HL-60 (cell line): ENCODE measurements around the gene OSMR.
"Not testable (repeated sequence)": the region's sequence is repeated elsewhere in the genome, so short reads cannot be mapped to it uniquely, and the experiment has no call there.

Experiments
- DNase-seq, 2 experiments: peaks; one replicate each; pipeline ENCODE4 v3.0.0-alpha.2; 2010 to 2020; ENCODE audit warnings: low read depth in 1 of 2, low spot score in 1 of 2
- H3K27ac ChIP-seq: fragments of 250-450 bp; sonication (Bioruptor Pico); replicated peaks from 2 replicates; pipeline ENCODE4 v1.5.1; 2020; ENCODE audit warnings: mild to moderate bottlenecking, moderate library complexity
- H3K27me3 ChIP-seq: fragments of 250-450 bp; sonication (Bioruptor Pico); 2 replicates; pipeline ENCODE4 v1.5.1; 2021; ENCODE audit warnings: mild to moderate bottlenecking, moderate library complexity; ENCODE audit not compliant: insufficient read depth, poor library complexity, severe bottlenecking
- H3K4me3 ChIP-seq: replicated peaks from 2 replicates; pipeline ENCODE4 v1.5.1; 2011; ENCODE audit warnings: mild to moderate bottlenecking, control low read depth, low read length; ENCODE audit not compliant: insufficient read depth
- GABPA ChIP-seq: IDR thresholded peaks from 2 replicates; pipeline ENCODE4 v1.6.1; 2012; ENCODE audit warnings: low read depth
- POLR2AphosphoS5 ChIP-seq: IDR thresholded peaks from 2 replicates; pipeline ENCODE4 v1.6.1; 2012; ENCODE audit warnings: low read depth
- SPI1 ChIP-seq: IDR thresholded peaks from 2 replicates; pipeline ENCODE4 v1.6.1; 2012; ENCODE audit warnings: low read depth, mild to moderate bottlenecking, borderline replicate concordance
- TF ChIP-seq, protein P1 (sequence below): IDR thresholded peaks from one replicate; pipeline ENCODE4 v1.5.1; 2011; ENCODE audit warnings: low read length, control low read depth, inconsistent platforms; ENCODE audit not compliant: insufficient read depth
- TF ChIP-seq, protein P2 (sequence below): IDR thresholded peaks from 2 replicates; pipeline ENCODE4 v1.6.1; 2012; ENCODE audit warnings: low read depth; ENCODE audit not compliant: insufficient replicate concordance

OSMR gene

DNA sequence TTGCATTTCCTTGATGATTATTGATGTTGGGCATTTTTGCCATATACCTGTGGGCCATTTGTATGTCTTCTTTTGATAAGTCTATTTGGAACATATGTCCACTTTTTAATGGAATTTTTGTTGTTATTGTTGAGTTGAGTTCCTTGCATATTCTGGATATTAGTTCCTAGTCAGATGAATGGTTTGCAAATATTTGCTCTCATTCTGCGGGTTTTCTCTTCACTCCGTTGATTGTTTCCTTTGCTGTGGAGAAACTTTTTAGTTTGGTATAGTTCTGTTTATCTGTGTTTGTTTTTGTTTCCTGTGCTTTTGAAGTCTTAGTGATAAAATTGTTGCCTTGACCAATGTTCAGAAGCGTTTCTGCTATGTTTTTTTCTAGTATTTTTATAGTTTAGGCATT is 13.0 kb downstream of the OSMR start:
- no peaks in the 10 kb centered on the region for H3K27me3 ChIP-seq
- no peak overlapping the region for H3K4me3 ChIP-seq
- H3K27ac ChIP-seq, result no peak overlapping the region
- DNase-seq, result no peak
- TF ChIP-seq POLR2AphosphoS5 (no peak), GABPA (no peak), SPI1 (no peak)
- TF ChIP-seq, protein P1, sequence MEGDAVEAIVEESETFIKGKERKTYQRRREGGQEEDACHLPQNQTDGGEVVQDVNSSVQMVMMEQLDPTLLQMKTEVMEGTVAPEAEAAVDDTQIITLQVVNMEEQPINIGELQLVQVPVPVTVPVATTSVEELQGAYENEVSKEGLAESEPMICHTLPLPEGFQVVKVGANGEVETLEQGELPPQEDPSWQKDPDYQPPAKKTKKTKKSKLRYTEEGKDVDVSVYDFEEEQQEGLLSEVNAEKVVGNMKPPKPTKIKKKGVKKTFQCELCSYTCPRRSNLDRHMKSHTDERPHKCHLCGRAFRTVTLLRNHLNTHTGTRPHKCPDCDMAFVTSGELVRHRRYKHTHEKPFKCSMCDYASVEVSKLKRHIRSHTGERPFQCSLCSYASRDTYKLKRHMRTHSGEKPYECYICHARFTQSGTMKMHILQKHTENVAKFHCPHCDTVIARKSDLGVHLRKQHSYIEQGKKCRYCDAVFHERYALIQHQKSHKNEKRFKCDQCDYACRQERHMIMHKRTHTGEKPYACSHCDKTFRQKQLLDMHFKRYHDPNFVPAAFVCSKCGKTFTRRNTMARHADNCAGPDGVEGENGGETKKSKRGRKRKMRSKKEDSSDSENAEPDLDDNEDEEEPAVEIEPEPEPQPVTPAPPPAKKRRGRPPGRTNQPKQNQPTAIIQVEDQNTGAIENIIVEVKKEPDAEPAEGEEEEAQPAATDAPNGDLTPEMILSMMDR, result no peak
- TF ChIP-seq, protein P2, sequence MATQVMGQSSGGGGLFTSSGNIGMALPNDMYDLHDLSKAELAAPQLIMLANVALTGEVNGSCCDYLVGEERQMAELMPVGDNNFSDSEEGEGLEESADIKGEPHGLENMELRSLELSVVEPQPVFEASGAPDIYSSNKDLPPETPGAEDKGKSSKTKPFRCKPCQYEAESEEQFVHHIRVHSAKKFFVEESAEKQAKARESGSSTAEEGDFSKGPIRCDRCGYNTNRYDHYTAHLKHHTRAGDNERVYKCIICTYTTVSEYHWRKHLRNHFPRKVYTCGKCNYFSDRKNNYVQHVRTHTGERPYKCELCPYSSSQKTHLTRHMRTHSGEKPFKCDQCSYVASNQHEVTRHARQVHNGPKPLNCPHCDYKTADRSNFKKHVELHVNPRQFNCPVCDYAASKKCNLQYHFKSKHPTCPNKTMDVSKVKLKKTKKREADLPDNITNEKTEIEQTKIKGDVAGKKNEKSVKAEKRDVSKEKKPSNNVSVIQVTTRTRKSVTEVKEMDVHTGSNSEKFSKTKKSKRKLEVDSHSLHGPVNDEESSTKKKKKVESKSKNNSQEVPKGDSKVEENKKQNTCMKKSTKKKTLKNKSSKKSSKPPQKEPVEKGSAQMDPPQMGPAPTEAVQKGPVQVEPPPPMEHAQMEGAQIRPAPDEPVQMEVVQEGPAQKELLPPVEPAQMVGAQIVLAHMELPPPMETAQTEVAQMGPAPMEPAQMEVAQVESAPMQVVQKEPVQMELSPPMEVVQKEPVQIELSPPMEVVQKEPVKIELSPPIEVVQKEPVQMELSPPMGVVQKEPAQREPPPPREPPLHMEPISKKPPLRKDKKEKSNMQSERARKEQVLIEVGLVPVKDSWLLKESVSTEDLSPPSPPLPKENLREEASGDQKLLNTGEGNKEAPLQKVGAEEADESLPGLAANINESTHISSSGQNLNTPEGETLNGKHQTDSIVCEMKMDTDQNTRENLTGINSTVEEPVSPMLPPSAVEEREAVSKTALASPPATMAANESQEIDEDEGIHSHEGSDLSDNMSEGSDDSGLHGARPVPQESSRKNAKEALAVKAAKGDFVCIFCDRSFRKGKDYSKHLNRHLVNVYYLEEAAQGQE, result no peak

DNA sequence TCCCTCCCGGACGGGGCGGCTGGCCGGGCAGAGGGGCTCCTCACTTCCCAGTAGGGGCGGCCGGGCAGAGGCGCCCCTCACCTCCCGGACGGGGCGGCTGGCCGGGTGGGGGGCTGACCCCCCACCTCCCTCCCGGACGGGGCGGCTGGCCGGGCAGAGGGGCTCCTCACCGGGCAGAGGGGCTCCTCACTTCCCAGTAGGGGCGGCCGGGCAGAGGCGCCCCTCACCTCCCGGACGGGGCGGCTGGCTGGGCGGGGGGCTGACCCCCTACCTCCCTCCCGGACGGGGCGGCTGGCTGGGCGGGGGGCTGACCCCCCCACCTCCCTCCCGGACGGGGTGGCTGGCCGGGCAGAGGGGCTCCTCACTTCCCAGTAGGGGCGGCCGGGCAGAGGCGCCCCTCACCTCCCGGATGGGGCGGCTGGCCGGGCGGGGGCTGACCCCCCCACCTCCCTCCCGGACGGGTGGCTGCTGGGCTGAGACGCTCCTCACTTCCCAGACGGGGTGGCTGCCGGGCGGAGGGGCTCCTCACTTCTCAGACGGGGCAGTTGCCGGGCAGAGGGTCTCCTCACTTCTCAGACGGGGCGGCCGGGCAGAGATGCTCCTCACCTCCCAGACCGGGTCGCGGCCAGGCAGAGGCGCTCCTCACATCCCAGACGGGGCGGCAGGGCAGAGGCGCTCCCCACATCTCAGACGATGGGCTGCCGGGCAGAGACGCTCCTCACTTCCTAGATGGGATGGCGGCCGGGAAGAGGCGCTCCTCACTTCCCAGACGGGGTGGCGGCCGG is 16.4 kb downstream of the OSMR start:
- not testable (repeated sequence) for H3K27ac ChIP-seq, DNase-seq, H3K4me3 ChIP-seq, H3K27me3 ChIP-seq

DNA sequence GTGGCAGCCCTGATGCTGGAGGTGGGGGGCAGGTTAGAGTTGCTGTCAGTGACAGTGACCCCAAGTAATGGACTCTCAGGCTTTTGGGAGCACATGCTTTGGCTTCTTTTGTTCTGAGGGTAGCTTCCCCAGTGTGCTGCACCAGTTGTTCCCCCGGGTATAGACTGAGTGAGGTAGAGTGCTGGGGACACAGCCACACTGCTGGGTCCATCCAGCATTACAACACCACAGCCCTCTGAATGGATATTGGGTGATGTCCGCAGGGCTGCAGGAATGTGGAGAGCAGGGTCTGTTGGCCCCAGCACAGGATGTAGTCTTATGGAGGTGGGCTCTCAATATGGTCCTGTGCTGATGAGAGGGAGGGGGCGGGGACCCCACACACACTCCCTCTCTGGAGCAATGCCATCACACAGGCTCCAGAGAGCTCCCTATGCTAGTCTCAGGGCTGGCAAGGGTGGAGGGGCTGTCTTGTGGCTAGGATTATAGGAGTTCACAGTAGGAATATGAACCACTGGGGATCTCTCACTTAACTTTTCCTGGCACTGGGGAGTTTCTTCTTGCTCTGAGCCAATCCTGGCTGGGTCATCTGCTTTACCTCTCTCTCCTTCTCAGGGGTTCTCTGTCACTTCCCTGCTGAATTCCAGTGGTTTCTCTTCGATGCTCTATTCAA is 20.7 kb downstream of the OSMR start:
- no peak overlapping the region for H3K27ac ChIP-seq

More for the DNA sequence above, 20.7 kb downstream of the OSMR start:
- DNase-seq, result no peak
- H3K27me3 ChIP-seq, result no peaks in the 10 kb centered on the region
- TF ChIP-seq SPI1, result no peak
- TF ChIP-seq, protein P1, result no peak
- TF ChIP-seq, protein P2, result no peak
- TF ChIP-seq POLR2AphosphoS5, result no peak
- TF ChIP-seq GABPA, result no peak
- no peak overlapping the region for H3K4me3 ChIP-seq
